ENCODE results near the gene WDR31.

GRCh38 chr9:113311961-113312360 is 28.1 kb downstream of the WDR31 start:
- TF ChIP-seq CTCF (IDR thresholded peaks at IDR 0.05) = no peak
- no peak for TF ChIP-seq POLR2A (IDR thresholded peaks at IDR 0.05)
